Stimulated activated naive CD8-positive, alpha-beta T cell treated with anti-CD3 and anti-CD28 coated beads, Interleukin-15, amount 100 ng/mL, for 72 hours (primary cell): Measurements from ENCODE around the gene TMSB4X.
A peak's percentile ranks its signal among the peaks of the same experiment; 100 is the strongest.
"Not testable (repeated sequence)": the region's sequence is repeated elsewhere in the genome, so short reads cannot be mapped to it uniquely, and the experiment has no call there.

Source experiments
- ATAC-seq: fragments of 150-1000 bp; cut with Tn5 transposase; 2 replicates; pipeline ENCODE4 v1.10.0; 2021; ENCODE audit warnings: mild to moderate bottlenecking, moderate library complexity
- DNase-seq, 2 donors: peaks; one replicate each; pipeline ENCODE4 v3.0.0; 2021 to 2022
- H3K27ac Mint-ChIP-seq, 2 donors: one replicate each; pipeline ENCODE4 v1.8.0; 2022; ENCODE audit warnings: mild to moderate bottlenecking in 2 of 2, mixed read lengths in 2 of 2, moderate library complexity in 2 of 2
- H3K27me3 Mint-ChIP-seq: one replicate; pipeline ENCODE4 v1.8.0; 2022; ENCODE audit warnings: mixed read lengths
- H3K4me1 Mint-ChIP-seq: one replicate; pipeline ENCODE4 v1.8.0; 2022; ENCODE audit warnings: mild to moderate bottlenecking, mixed read lengths
- H3K4me3 Mint-ChIP-seq, 2 donors: one replicate each; pipeline ENCODE4 v1.8.0; 2022; ENCODE audit warnings: mild to moderate bottlenecking in 2 of 2, mixed read lengths in 2 of 2, moderate library complexity in 1 of 2
- H3K9me3 Mint-ChIP-seq, 2 donors: one replicate each; pipeline ENCODE4 v1.8.0; 2022; ENCODE audit warnings: mixed read lengths in 2 of 2

Gene TMSB4X

DNA sequence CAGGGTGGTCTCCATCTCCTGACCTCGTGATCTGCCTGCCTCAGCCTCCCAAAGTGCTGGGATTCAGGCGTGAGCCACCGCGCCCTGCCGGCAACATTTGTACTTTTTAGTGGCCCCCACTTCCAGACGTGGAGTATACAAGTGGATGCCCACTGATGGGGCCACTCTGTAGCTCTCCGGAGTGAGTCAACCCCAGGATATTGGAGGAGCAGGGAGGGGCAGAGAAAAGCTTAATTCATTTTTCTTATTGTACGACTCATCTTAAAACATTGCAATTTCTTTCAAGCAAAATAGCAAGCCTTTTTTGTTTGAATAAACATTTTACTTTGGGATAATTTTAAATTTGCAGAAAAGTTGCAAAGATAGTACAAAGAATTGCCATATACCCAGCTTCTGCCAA lies 34.9 kb downstream of the TMSB4X start:
- H3K27ac Mint-ChIP-seq = no peak overlapping the region
- no peaks in the 10 kb centered on the region for H3K27me3 Mint-ChIP-seq
- ATAC-seq (no peak), DNase-seq (no peak)
- H3K9me3 Mint-ChIP-seq = no peaks in the 10 kb centered on the region
- peaks cover 61% of the 10 kb centered on the region for H3K4me1 Mint-ChIP-seq
- H3K4me3 Mint-ChIP-seq = no peak overlapping the region

DNA sequence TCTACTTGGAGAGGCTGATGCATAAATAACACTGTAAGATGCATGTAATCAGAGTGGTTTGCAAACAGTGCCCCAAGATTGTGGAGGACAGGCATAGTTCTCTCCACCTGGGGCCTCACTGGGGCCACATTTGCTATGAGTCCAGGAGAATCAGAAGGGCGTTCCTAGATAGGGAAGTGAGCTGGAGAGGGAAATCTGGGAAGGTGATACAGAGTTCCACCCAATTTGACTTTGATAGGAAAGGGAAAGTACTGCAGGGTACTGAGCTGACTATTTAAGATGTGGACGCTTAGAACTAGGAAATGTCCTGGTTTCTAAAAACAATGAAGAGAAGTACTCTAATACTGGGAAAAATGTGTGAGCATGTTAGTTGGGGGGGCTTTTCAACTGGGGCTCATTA lies 35.6 kb downstream of the TMSB4X start:
- Mint-ChIP-seq H3K4me1 (peaks cover 60% of the 10 kb centered on the region), H3K27ac (no peak overlapping the region), H3K9me3 (no peaks in the 10 kb centered on the region), H3K27me3 (no peaks in the 10 kb centered on the region), H3K4me3 (no peak overlapping the region)
- DNase-seq (no peak), ATAC-seq (no peak)

GRCh38 chrX:13013363-13014110 lies 38.6 kb downstream of the TMSB4X start:
- ATAC-seq = peak; percentile 95
- peak overlapping the region; percentile 57 to 75 for H3K4me3 Mint-ChIP-seq
- H3K27me3 Mint-ChIP-seq = no peaks in the 10 kb centered on the region
- H3K4me1 Mint-ChIP-seq = peaks cover 50% of the 10 kb centered on the region
- DNase-seq = no peak
- H3K27ac Mint-ChIP-seq = peak overlapping the region; percentile 13 to 63
- H3K9me3 Mint-ChIP-seq = no peaks in the 10 kb centered on the region

DNA sequence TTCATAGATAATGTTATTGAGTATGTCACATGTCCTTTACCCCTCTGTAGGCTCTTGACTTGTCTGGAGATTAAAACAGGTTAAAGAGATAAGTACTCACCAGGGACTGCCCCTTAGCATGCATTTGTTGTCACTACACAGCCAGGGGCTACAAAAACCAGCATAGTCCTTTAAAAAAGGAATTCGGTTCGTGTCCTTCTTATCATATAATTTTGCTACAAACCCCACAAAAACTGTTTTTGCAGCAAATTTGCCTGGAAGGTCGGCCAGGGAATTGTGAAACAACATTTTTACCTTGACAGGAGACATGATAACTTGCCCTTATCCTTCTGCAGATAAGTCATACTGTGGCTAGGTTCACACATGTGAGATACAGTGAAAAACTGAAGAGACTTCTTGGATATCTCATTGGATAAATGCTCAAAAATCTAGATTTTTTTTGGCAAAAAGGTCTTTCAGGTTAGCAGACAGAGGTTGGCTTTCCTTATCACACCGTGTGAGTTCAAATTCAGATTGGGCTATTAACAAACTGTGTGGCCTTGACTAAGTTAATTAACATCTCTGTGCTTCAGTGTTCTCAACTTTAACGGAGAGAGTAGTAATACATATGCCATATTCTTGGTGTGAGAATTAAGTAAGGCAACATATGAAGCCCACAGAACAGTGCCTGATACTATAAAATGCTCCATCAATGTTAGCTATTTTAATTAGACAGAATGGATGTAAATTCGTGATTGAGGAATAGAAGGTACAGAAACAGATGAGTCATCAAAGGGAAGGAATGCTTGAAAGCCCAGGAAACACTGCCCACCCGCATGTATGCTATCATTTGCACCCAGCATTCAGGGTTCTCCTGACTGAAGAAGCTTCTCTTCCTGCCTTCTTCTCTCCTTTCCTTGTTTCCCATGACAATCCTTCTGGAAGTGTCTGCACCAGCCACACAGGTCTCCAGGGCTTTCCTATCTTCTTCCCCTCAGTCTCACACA lies 39.5 kb downstream of the TMSB4X start:
- Mint-ChIP-seq H3K27ac (peak overlapping the region in 1 of 2 donors; percentile 57), H3K9me3 (no peaks in the 10 kb centered on the region), H3K4me3 (peak overlapping the region; percentile 29 to 75), H3K4me1 (peaks cover 48% of the 10 kb centered on the region), H3K27me3 (no peaks in the 10 kb centered on the region)
- DNase-seq (no peak), ATAC-seq (peak; percentile 61)

DNA sequence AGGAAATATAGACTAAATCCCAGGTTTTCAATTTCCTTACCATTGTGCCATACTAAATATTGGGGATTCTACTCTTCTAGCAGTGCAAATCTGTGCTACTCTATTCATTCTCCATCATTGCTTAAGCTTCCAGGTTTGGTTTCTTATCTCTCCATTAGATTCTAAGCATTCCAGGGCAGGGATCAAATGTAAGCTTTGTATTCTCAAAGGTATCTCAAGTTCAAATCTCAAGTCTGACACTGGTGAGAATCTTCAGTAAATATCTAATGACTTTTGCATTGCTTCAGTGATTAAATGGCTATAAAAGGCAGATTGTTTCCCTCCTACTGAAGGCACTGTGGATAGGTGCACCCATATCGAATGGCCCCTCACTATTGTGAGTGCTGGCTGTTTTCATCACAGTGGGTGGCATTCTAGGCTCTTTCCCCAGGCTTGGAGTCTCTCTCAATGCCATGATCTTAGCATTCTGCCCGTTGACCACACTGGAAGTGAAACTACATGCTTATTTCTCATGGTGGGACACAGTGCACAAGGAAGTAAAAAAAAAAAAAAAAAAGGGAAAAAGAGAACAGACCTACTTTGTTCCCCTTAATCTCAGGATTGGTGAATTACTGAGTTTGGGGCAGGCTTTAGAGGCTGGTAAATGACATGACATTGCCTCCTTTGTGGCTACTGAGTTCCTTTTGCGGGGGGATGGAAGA lies 40.8 kb downstream of the TMSB4X start:
- Mint-ChIP-seq H3K27ac (no peak overlapping the region), H3K4me3 (peak overlapping the region in 1 of 2 donors; percentile 26), H3K9me3 (no peaks in the 10 kb centered on the region), H3K27me3 (no peaks in the 10 kb centered on the region), H3K4me1 (peaks cover 48% of the 10 kb centered on the region)
- DNase-seq (no peak), ATAC-seq (no peak)

- peaks cover 48% of the 10 kb centered on the region for H3K4me1 Mint-ChIP-seq
- H3K4me3 Mint-ChIP-seq, H3K27me3 Mint-ChIP-seq, DNase-seq, H3K27ac Mint-ChIP-seq, ATAC-seq, H3K9me3 Mint-ChIP-seq: not testable (repeated sequence)
Measured at GRCh38 chrX:13016731-13017130, 41.8 kb downstream of the TMSB4X start.

DNA sequence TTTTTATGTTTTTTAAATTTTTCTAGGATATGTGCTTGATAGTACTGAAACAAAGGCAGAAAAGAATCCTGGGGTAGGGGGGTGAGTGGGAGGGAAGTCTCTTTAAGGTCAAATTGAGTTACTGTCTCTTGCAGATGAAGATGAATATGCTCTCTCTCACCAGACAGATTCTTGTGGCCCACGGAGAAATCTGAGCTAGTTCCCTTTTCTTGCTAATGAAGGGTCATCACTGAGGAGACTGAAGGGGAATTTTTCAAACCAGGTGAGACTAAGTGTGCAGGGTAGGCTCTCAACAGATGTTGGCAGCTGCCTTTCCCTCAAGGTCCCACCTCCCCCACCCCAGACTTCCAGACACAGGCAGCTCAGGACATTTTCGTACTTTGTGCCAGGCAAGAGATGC lies 48.0 kb downstream of the TMSB4X start:
- Mint-ChIP-seq H3K4me1 (peaks cover 56% of the 10 kb centered on the region), H3K27me3 (no peaks in the 10 kb centered on the region), H3K4me3 (peak overlapping the region; percentile 9 to 26), H3K9me3 (peaks cover 0 to 3% of the 10 kb centered on the region in 2 donors), H3K27ac (peak overlapping the region in 1 of 2 donors; percentile 61)
- no peak for DNase-seq
- ATAC-seq = no peak

GRCh38 chrX:13023567-13023966 lies 48.7 kb downstream of the TMSB4X start:
- H3K4me1 Mint-ChIP-seq = peaks cover 63% of the 10 kb centered on the region
- no peak for DNase-seq
- H3K27ac Mint-ChIP-seq = peak overlapping the region; percentile 67 to 93
- H3K4me3 Mint-ChIP-seq = peak overlapping the region; percentile 42 to 68
- H3K9me3 Mint-ChIP-seq = peaks cover 0 to 3% of the 10 kb centered on the region in 2 donors
- ATAC-seq = no peak
- no peaks in the 10 kb centered on the region for H3K27me3 Mint-ChIP-seq

DNA sequence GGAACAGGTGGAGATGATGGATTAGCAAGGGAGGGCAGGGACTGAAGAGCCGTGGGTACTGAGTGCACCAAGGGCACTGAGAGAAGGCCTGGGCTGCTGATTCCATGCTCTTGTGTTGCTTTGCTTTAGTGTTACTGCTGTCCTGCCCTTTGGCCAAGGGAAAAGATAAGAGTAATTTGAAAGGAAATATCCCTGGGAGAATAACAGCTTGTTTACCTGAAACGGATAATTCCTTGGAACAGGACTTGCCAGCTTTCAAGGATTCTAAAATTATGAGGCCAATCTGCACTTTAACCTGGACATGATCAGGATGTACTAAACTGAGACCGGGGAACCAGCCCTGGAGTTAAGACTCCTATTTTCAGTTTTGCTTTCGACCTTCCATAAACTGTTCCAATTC lies 49.1 kb downstream of the TMSB4X start:
- Mint-ChIP-seq H3K4me3 (no peak overlapping the region), H3K27me3 (no peaks in the 10 kb centered on the region), H3K9me3 (peaks cover 0 to 3% of the 10 kb centered on the region in 2 donors), H3K4me1 (peaks cover 67% of the 10 kb centered on the region), H3K27ac (peak overlapping the region; percentile 67 to 93)
- DNase-seq (no peak), ATAC-seq (no peak)

- Mint-ChIP-seq H3K27ac (peak overlapping the region in 1 of 2 donors; percentile 90), H3K4me1 (peaks cover 77% of the 10 kb centered on the region), H3K4me3 (peak overlapping the region in 1 of 2 donors; percentile 3), H3K9me3 (peaks cover 0 to 3% of the 10 kb centered on the region in 2 donors), H3K27me3 (no peaks in the 10 kb centered on the region)
- ATAC-seq = no peak
- DNase-seq = no peak
Measured at GRCh38 chrX:13024986-13025385, 50.1 kb downstream of the TMSB4X start.
